CD4-positive, alpha-beta memory T cell (primary cell): ENCODE measurements around the gene NUCKS1. TPM values are rescaled to one million over a fixed set of nuclear protein-coding genes. Genes with fewer than 3 reads are reported as not detected.

Experiments
- polyA plus RNA-seq, 2 donors: library from polyadenylated mRNA; unstranded; fragments of 300-500 nt; fragmentation: Illumina TruSeq; gene quantifications; one replicate each; pipeline ENCODE4 v1.2.3, GENCODE V29; 2021
- total RNA-seq, 2 experiments: library from RNA; stranded (reverse); gene quantifications; one replicate each; pipeline ENCODE4 v1.2.3, GENCODE V29; 2021

Gene NUCKS1
- total and polyA plus RNA-seq, 4 experiments from 2014 or later, result 9.0 to 117 (median 62.2) TPM

Other genes starting within 250 kb of the NUCKS1 start
- gene CDK18, start 245.5 kb downstream of the NUCKS1 start, total RNA-seq, result 1 to 10 TPM in 1 of 2 experiments, under 1 TPM in 1; 0.78 to 1.3 TPM
- under 1 TPM; 0.25 to 0.76 TPM for gene CDK18, start 245.5 kb downstream of the NUCKS1 start, polyA plus RNA-seq
- 100 to 1,000 TPM; 166 to 194 TPM for gene ELK4, start 118.2 kb downstream of the NUCKS1 start, total RNA-seq
- gene ELK4, start 118.2 kb downstream of the NUCKS1 start, polyA plus RNA-seq, result 1 to 10 TPM; 3.2 to 6.6 TPM
- gene SLC45A3, start 69.7 kb downstream of the NUCKS1 start, total RNA-seq, result under 1 TPM; 0.09 to 0.19 TPM
- not detected for gene SLC45A3, start 69.7 kb downstream of the NUCKS1 start, polyA plus RNA-seq
- gene RAB29, start 25.3 kb upstream of the NUCKS1 start, total RNA-seq, result 10 to 100 TPM; 59.7 to 62.0 TPM
- 100 to 1,000 TPM in 1 of 2 donors, 10 to 100 TPM in 1; 96.6 to 102 TPM for gene RAB29, start 25.3 kb upstream of the NUCKS1 start, polyA plus RNA-seq
- gene SLC41A1, start 63.0 kb upstream of the NUCKS1 start, total RNA-seq, result 10 to 100 TPM; 26.1 to 26.3 TPM
- 10 to 100 TPM in 1 of 2 donors, 1 to 10 TPM in 1; 9.1 to 14.3 TPM for gene SLC41A1, start 63.0 kb upstream of the NUCKS1 start, polyA plus RNA-seq
- gene PM20D1, start 100.0 kb upstream of the NUCKS1 start, total RNA-seq, result 1 to 10 TPM; 1.8 to 1.9 TPM
- gene PM20D1, start 100.0 kb upstream of the NUCKS1 start, polyA plus RNA-seq, result 1 to 10 TPM; 1.4 to 1.9 TPM
- not detected for gene SLC26A9, start 193.3 kb upstream of the NUCKS1 start, total RNA-seq
- gene SLC26A9, start 193.3 kb upstream of the NUCKS1 start, polyA plus RNA-seq, result not detected